HFFc6 (cell line): ENCODE results near the gene NCAM1. TPM values are rescaled to one million over a fixed set of nuclear protein-coding genes. Genes with fewer than 3 reads are reported as not detected.
"Not testable (repeated sequence)": the region's sequence is repeated elsewhere in the genome, so short reads cannot be mapped to it uniquely, and the experiment has no call there.

Experiments used
- DNase-seq: peaks from one replicate; pipeline ENCODE4 v3.0.0-alpha.2; 2018
- H3K27ac Mint-ChIP-seq: 2 replicates; pipeline ENCODE4 v1.8.0; 2020; ENCODE audit warnings: mild to moderate bottlenecking, mixed read lengths
- H3K27me3 Mint-ChIP-seq: 2 replicates; pipeline ENCODE4 v1.8.0; 2021; ENCODE audit warnings: mild to moderate bottlenecking, moderate library complexity, mixed read lengths; ENCODE audit not compliant: insufficient read depth
- H3K36me3 Mint-ChIP-seq: 2 replicates; pipeline ENCODE4 v1.8.0; 2021; ENCODE audit warnings: low read depth, mixed read lengths
- H3K4me1 Mint-ChIP-seq: 2 replicates; pipeline ENCODE4 v1.8.0; 2020; ENCODE audit warnings: low read depth, mixed read lengths
- H3K4me3 Mint-ChIP-seq: 2 replicates; pipeline ENCODE4 v1.8.0; 2020; ENCODE audit warnings: mild to moderate bottlenecking, moderate library complexity, mixed read lengths
- H3K9me3 Mint-ChIP-seq: 2 replicates; pipeline ENCODE4 v1.8.0; 2020; ENCODE audit warnings: mild to moderate bottlenecking, mixed read lengths
- CTCF ChIP-seq: fragments of 200-600 bp; sonication (generic); IDR thresholded peaks from 2 replicates; pipeline ENCODE4 v1.5.0; 2021; ENCODE audit warnings: antibody characterized with exemption, mild to moderate bottlenecking
- total RNA-seq, 6 experiments: library from RNA; stranded (reverse); fragmentation: NEBNext Ultra II Directional; extraction: Animal tissue kit (Norgen Biotek cat#: 25700); gene quantifications; 2 replicates in 1 of 6; 3 replicates in 5 of 6; pipeline ENCODE4 v1.2.3, GENCODE V29; 2021

NCAM1 gene
- total RNA-seq, 6 experiments from 2014 or later = 0.20 TPM; not detected in 5

- Mint-ChIP-seq H3K4me1 (no peaks in the 10 kb centered on the region), H3K27me3 (no peaks in the 10 kb centered on the region), H3K4me3 (no peak overlapping the region), H3K9me3 (peaks cover 44% of the 10 kb centered on the region), H3K36me3 (no peaks in the 10 kb centered on the region), H3K27ac (no peak overlapping the region)
- DNase-seq = no peak
- no peak for TF ChIP-seq CTCF
Measured at GRCh38 chr11:113048820-113049768, 87.9 kb downstream of the NCAM1 start.

- DNase-seq, H3K27ac Mint-ChIP-seq, H3K36me3 Mint-ChIP-seq, H3K4me3 Mint-ChIP-seq, H3K4me1 Mint-ChIP-seq, H3K27me3 Mint-ChIP-seq: not testable (repeated sequence)
- H3K9me3 Mint-ChIP-seq = peaks cover 25% of the 10 kb centered on the region
Measured at GRCh38 chr11:113053042-113053441, 91.8 kb downstream of the NCAM1 start.

- no peak overlapping the region for H3K27ac Mint-ChIP-seq
- no peak for TF ChIP-seq CTCF
- no peaks in the 10 kb centered on the region for H3K36me3 Mint-ChIP-seq
- no peak for DNase-seq
- no peaks in the 10 kb centered on the region for H3K27me3 Mint-ChIP-seq
- no peaks in the 10 kb centered on the region for H3K4me1 Mint-ChIP-seq
- no peak overlapping the region for H3K4me3 Mint-ChIP-seq
- peaks cover 18% of the 10 kb centered on the region for H3K9me3 Mint-ChIP-seq
Measured at GRCh38 chr11:113057038-113057437, 95.8 kb downstream of the NCAM1 start.

GRCh38 chr11:113059548-113059947, 98.3 kb downstream of the NCAM1 start:
- no peak overlapping the region for H3K4me3 Mint-ChIP-seq
- H3K36me3 Mint-ChIP-seq = no peaks in the 10 kb centered on the region
- no peaks in the 10 kb centered on the region for H3K27me3 Mint-ChIP-seq
- peaks cover 10% of the 10 kb centered on the region for H3K9me3 Mint-ChIP-seq
- no peak for DNase-seq
- no peak for TF ChIP-seq CTCF
- H3K4me1 Mint-ChIP-seq = no peaks in the 10 kb centered on the region
- H3K27ac Mint-ChIP-seq = no peak overlapping the region

- H3K36me3 Mint-ChIP-seq = no peaks in the 10 kb centered on the region
- TF ChIP-seq CTCF = no peak
- no peak overlapping the region for H3K4me3 Mint-ChIP-seq
- no peak for DNase-seq
- no peak overlapping the region for H3K27ac Mint-ChIP-seq
- H3K27me3 Mint-ChIP-seq = no peaks in the 10 kb centered on the region
- H3K9me3 Mint-ChIP-seq = peaks cover 17% of the 10 kb centered on the region
- H3K4me1 Mint-ChIP-seq = no peaks in the 10 kb centered on the region
Measured at GRCh38 chr11:113065330-113065729, 104.1 kb downstream of the NCAM1 start.

- Mint-ChIP-seq H3K36me3 (no peaks in the 10 kb centered on the region), H3K27ac (no peak overlapping the region), H3K4me3 (no peak overlapping the region), H3K4me1 (no peaks in the 10 kb centered on the region), H3K9me3 (peaks cover 14% of the 10 kb centered on the region; the same call in 1 of the 2 replicates), H3K27me3 (no peaks in the 10 kb centered on the region; the same call in 1 of the 2 replicates)
- DNase-seq = no peak
- no peak for TF ChIP-seq CTCF
Measured at GRCh38 chr11:113072237-113072858, 111.1 kb downstream of the NCAM1 start.
